Measurements from ENCODE around the gene AHNAK. TPM values are rescaled to one million over a fixed set of nuclear protein-coding genes. Genes with fewer than 3 reads are reported as not detected.

The AHNAK gene
- total and polyA plus RNA-seq, 2 experiments from 2014 or later = 167 to 548 TPM

DNA sequence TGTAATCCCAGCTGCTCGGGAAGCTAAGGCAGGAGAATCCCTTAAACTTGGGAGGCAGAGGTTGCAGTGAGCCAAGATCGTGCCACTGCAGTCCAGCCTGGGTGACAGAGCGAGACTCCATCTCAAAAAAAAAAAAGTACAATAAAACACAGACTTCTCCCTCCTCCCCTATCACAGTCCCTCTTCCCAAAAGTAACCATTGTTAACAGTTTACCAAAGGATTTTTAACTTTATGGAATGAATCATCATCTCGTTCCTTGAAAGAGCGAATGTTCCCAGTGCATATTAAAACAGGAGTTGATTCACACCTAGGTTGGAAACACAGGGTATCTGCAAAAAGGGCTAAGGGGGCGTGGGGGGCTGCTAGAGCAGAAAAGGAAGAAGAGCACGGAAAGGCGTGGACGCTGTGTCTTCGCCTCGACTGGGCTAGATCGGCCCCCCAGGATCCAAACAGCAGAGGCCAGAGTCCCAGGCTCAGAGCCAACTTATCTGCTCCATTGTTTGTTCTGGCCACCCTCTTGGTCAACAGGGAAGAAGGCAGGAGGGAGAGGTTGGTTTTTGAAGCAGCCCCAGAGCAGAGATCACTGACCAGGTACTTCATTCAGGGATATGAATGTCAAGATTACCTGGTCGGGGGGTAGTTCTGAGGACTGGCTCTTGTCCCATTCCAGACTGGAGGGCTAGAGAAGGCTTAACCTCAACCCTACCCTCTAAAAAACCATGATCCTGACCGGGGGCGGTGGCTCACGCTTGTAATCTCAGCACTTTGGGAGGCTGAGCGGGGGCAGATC, 2.1 kb upstream of the AHNAK start:
- in situ Hi-C loops (cut with MboI) = no loop called here
- 92% methylated on average over 17 of the region's 17 CpGs for WGBS, 2 experiments (ENCODE audit: low coverage in 1 of 2, low lambda C conversion rate in 2 of 2, missing lambda C conversion rate in 2 of 2)

DNA sequence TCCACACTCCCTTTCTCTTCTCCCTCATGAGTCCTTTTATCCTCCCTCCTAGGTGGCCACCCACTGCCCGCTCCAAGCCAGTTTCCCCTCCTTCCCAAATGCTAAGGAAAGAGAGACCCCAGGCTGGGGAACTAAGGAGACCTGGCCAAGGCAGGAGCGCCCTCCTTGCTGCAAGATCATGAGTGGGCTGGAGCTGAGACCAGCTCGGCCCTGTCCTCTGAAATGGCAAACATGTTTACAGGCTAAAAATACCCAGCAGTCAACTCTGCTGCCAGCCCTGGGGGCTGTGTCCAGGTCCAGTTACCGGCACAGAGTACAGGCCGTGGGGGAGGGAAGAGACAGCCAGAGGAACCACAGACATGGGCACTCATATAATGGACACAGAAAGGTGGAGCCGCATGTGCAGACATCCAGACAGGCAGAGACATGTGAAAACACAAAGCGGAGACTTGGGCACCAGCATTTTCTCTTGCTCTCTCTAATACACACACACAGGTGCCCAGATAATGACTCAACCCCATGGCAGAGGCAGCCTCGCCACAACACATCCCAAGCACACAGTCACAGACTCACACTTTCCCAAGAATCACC, 1.2 kb upstream of the AHNAK start:
- no peak for TF ChIP-seq EZH2phosphoT487 (IDR thresholded peaks at IDR 0.05; ENCODE audit: insufficient read depth, low read depth)
- no peak for TF ChIP-seq EZH2 (IDR thresholded peaks at IDR 0.05; ENCODE audit: insufficient read depth, poor library complexity, severe bottlenecking)
- no peaks in the 10 kb centered on the region for H4K20me1 ChIP-seq (ENCODE audit: insufficient read depth)
- H3K27ac ChIP-seq = peak overlapping the region; percentile 81
- peaks cover 24% of the 10 kb centered on the region for H3F3A ChIP-seq (ENCODE audit: insufficient read depth)
- peak overlapping the region; percentile 96 for H3K4me3 ChIP-seq
- H3K27me3 ChIP-seq (replicated peaks; ENCODE audit: insufficient read depth) = no peaks in the 10 kb centered on the region
- H3K9me2 ChIP-seq (ENCODE audit: insufficient read depth) = no peaks in the 10 kb centered on the region
- H3K9me3 ChIP-seq (ENCODE audit: low read depth) = no peaks in the 10 kb centered on the region
- H3K4me1 ChIP-seq (ENCODE audit: insufficient read depth) = peaks cover 20% of the 10 kb centered on the region
- H3K9ac ChIP-seq = peak overlapping the region; percentile 92
- H3K79me2 ChIP-seq (ENCODE audit: insufficient read depth) = peaks cover 84% of the 10 kb centered on the region
- H3K4me2 ChIP-seq (ENCODE audit: unreplicated experiment) = peak overlapping the region; percentile 86
- DNase-seq = peak; percentile 41
- in situ Hi-C loops (cut with MboI) = no loop called here
- WGBS, 2 experiments (ENCODE audit: low coverage in 1 of 2, low lambda C conversion rate in 2 of 2, missing lambda C conversion rate in 2 of 2) = 36 to 42% methylated on average over 8 of the region's 8 CpGs
- H2AFZ ChIP-seq = peak overlapping the region; percentile 70
- H3K36me3 ChIP-seq (ENCODE audit: low read depth) = no peaks in the 10 kb centered on the region

More for the DNA sequence above, 2.1 kb upstream of the AHNAK start:
- no peaks in the 10 kb centered on the region for H3K9me3 ChIP-seq (ENCODE audit: low read depth)
- no peak overlapping the region for H2AFZ ChIP-seq
- no peaks in the 10 kb centered on the region for H3K9me2 ChIP-seq (ENCODE audit: insufficient read depth)
- no peak overlapping the region for H3K4me3 ChIP-seq
- TF ChIP-seq EZH2 (IDR thresholded peaks at IDR 0.05; ENCODE audit: insufficient read depth, poor library complexity, severe bottlenecking) = no peak
- no peak for TF ChIP-seq EZH2phosphoT487 (IDR thresholded peaks at IDR 0.05; ENCODE audit: insufficient read depth, low read depth)
- no peaks in the 10 kb centered on the region for H4K20me1 ChIP-seq (ENCODE audit: insufficient read depth)
- peaks cover 23% of the 10 kb centered on the region for H3K4me1 ChIP-seq (ENCODE audit: insufficient read depth)
- no peaks in the 10 kb centered on the region for H3K36me3 ChIP-seq (ENCODE audit: low read depth)
- peaks cover 74% of the 10 kb centered on the region for H3K79me2 ChIP-seq (ENCODE audit: insufficient read depth)
- H3F3A ChIP-seq (ENCODE audit: insufficient read depth) = peaks cover 24% of the 10 kb centered on the region
- no peak overlapping the region for H3K9ac ChIP-seq
- H3K27ac ChIP-seq = no peak overlapping the region
- H3K4me2 ChIP-seq (ENCODE audit: unreplicated experiment) = no peak overlapping the region
- DNase-seq = no peak
- no peaks in the 10 kb centered on the region for H3K27me3 ChIP-seq (replicated peaks; ENCODE audit: insufficient read depth)

DNA sequence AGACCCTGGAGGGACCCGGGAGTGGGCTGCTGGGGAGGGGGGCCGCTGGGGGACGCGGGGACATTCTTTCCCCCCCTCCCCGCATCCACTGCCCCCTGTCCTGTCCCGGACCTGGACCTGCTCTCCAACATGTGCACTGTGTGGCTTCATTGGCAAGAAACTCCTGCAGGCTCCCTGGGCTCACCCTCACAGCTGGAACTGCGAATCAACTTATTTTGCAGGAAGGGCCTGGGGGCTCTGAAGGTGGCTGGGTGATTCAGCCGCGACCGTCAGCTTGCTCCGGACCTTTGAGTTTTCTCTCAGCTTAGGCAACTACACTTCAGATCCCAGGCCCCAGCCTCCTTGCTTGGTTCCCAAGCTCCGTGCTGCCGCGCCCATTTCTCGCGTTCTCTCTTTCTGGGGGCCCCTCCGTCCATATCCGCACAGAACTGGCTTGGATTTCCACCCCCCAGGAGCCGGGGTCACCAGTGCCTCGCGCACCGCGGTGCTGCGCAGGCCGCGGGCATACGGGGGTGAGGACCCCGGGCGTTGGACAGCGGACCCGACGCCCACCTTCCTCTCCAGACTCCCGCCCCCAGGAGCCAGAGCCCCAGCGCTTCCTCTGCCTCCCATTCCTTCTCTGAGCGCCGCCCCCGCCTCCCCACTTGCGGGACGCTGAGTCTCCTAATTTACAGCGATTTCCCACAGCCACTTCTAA, 471 bp upstream of the AHNAK start:
- H3K9me2 ChIP-seq (ENCODE audit: insufficient read depth) = no peaks in the 10 kb centered on the region
- H3K4me1 ChIP-seq (ENCODE audit: insufficient read depth) = peaks cover 15% of the 10 kb centered on the region
- no peaks in the 10 kb centered on the region; the same call in 1 of the 2 replicates for H4K20me1 ChIP-seq (ENCODE audit: insufficient read depth)
- H3F3A ChIP-seq (ENCODE audit: insufficient read depth) = peaks cover 23% of the 10 kb centered on the region
- peak overlapping the region; percentile 96 for H3K4me3 ChIP-seq
- WGBS, 2 experiments (ENCODE audit: low coverage in 1 of 2, low lambda C conversion rate in 2 of 2, missing lambda C conversion rate in 2 of 2) = 1 to 2% methylated on average over 31 to 39 of the region's 40 CpGs
- H3K9ac ChIP-seq = peak overlapping the region; percentile 92
- no peaks in the 10 kb centered on the region for H3K27me3 ChIP-seq (replicated peaks; ENCODE audit: insufficient read depth)
- peak overlapping the region; percentile 70 for H2AFZ ChIP-seq
- H3K36me3 ChIP-seq (ENCODE audit: low read depth) = no peaks in the 10 kb centered on the region
- TF ChIP-seq EZH2phosphoT487 (IDR thresholded peaks at IDR 0.05; ENCODE audit: insufficient read depth, low read depth) (no peak), EZH2 (IDR thresholded peaks at IDR 0.05; ENCODE audit: insufficient read depth, poor library complexity, severe bottlenecking) (no peak)
- DNase-seq = peak; percentile 86
- no peaks in the 10 kb centered on the region for H3K9me3 ChIP-seq (ENCODE audit: low read depth)
- H3K4me2 ChIP-seq (ENCODE audit: unreplicated experiment) = peak overlapping the region; percentile 86
- H3K27ac ChIP-seq = peak overlapping the region; percentile 81
- H3K79me2 ChIP-seq (ENCODE audit: insufficient read depth) = peaks cover 90% of the 10 kb centered on the region
- in situ Hi-C loops (cut with MboI) = no loop called here

DNA sequence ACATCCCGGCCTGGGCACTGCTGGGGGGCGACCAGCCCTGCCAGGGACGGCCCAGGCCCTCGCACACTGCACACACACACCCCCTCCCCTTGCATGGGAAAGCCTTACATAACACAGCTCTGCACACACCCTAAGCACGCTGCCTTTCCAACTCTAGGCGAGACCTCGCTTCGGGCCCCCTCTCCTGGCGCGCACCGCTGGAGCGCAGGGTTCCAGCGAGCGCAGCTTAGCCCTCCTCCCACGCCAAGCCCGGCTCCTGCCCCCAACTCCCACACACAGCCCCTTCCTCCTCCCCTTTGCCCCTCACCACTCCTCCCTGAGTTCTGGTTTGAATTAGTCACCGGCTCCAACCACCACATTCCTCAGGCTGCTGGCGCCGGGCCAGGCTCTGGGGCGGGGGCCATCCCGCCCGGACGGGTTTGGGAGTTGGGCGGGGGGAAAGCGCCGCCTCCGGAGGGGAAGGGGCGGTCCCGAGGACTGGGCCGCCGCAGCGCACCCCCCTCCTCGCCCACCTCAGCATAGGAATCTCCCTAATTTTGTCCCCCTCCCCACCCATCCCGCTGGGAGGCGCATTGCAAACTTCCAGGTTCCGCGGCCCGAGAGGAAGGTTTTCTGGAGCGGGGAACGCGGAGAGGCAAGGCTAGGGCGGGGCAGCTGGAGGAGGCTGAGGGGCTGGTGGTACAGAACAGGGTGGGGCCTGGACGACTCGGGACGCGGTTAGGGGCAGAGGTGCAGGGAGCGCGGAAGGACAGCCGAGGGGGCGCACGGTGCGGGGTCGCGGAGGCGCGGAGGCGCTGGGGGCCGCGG, 966 bp downstream of the AHNAK start:
- H3K4me3 ChIP-seq = peak overlapping the region; percentile 96
- peaks cover 90% of the 10 kb centered on the region for H3K79me2 ChIP-seq (ENCODE audit: insufficient read depth)
- H3K9me2 ChIP-seq (ENCODE audit: insufficient read depth) = no peaks in the 10 kb centered on the region
- H3F3A ChIP-seq (ENCODE audit: insufficient read depth) = peaks cover 23% of the 10 kb centered on the region
- H3K36me3 ChIP-seq (ENCODE audit: low read depth) = no peaks in the 10 kb centered on the region
- no peaks in the 10 kb centered on the region for H3K9me3 ChIP-seq (ENCODE audit: low read depth)
- peaks cover 25% of the 10 kb centered on the region for H3K4me1 ChIP-seq (ENCODE audit: insufficient read depth)
- peak; percentile 91 for DNase-seq
- H4K20me1 ChIP-seq (ENCODE audit: insufficient read depth) = peaks cover 12% of the 10 kb centered on the region; the same call in 1 of the 2 replicates
- no peak for TF ChIP-seq EZH2 (IDR thresholded peaks at IDR 0.05; ENCODE audit: insufficient read depth, poor library complexity, severe bottlenecking)
- no peak for TF ChIP-seq EZH2phosphoT487 (IDR thresholded peaks at IDR 0.05; ENCODE audit: insufficient read depth, low read depth)
- no peaks in the 10 kb centered on the region for H3K27me3 ChIP-seq (replicated peaks; ENCODE audit: insufficient read depth)
- H3K4me2 ChIP-seq (ENCODE audit: unreplicated experiment) = peak overlapping the region; percentile 86
- H2AFZ ChIP-seq = peak overlapping the region; percentile 44
- H3K27ac ChIP-seq = peak overlapping the region; percentile 81
- in situ Hi-C loops (cut with MboI) = no loop called here
- WGBS, 2 experiments (ENCODE audit: low coverage in 1 of 2, low lambda C conversion rate in 2 of 2, missing lambda C conversion rate in 2 of 2) = 0 to 2% methylated on average over 23 to 56 of the region's 59 CpGs
- peak overlapping the region; percentile 92 for H3K9ac ChIP-seq
